ENCODE results near the gene CAMTA1.

CAMTA1 gene

DNA sequence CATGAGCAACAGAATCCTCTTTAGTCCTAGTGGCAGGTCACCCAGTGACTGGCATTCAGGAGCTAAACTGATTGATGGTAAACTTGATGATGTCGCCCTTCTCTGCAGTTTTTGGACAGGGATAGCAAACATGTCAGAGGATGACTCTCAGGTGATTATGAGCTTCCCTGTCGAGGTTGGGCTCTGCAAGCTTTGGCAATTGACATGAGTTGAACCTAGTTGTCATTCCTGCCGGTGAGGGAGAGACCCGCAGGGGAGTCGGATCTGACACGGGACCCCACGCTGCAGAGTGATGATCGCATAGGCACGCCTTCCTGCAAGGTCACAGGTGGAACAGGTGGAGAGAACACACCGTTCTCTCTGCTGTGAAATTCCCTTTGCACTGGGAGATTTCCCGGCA lies 547.8 kb downstream of the CAMTA1 start:
- no peak for DNase-seq

DNA sequence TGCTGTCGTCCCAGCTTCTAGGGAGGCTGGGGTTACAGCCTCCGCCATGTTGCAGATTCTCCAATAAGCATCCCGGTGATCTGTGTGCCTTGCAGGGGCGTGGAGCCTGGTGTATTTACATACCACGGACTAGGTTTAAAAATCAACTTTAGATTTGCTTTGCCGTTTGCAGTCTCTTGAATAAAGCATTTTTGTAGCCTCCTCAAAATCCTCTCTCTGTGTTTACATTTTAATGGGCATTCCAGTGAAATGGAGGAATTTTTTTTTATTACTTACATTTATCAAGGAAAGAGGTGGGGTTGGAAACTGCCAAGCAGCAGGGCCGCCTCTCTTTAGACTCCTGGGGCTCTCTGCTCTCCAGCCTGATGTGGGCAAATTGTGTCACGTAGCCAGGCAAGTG lies 548.4 kb downstream of the CAMTA1 start:
- no peak for DNase-seq

DNA sequence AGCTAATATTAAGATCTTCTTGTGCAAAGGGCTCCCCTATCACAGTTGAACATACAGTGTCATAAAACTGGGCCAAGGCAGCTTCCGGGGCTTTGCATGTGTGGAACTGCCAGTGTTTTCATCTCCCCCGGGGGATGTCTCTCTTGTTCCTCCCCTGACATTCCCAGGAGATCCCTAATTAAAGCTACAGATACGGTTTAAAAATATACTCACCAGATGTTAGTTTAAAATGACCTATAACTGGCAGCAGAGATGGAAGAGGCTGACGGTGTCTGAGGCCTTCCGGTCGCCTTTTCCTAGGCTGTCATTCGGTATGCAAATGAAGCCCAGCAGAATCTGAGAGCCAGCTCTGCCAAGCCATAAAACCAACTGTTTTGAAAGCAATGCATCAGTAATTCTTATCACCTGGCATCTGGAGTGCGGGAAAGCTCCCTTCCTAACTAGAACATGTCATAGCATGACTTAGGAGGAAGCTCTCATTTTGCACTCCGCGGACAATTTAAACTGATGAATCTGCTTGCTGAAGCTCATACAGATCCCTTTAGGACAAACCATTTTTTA lies 549.3 kb downstream of the CAMTA1 start:
- DNase-seq = no peak

DNA sequence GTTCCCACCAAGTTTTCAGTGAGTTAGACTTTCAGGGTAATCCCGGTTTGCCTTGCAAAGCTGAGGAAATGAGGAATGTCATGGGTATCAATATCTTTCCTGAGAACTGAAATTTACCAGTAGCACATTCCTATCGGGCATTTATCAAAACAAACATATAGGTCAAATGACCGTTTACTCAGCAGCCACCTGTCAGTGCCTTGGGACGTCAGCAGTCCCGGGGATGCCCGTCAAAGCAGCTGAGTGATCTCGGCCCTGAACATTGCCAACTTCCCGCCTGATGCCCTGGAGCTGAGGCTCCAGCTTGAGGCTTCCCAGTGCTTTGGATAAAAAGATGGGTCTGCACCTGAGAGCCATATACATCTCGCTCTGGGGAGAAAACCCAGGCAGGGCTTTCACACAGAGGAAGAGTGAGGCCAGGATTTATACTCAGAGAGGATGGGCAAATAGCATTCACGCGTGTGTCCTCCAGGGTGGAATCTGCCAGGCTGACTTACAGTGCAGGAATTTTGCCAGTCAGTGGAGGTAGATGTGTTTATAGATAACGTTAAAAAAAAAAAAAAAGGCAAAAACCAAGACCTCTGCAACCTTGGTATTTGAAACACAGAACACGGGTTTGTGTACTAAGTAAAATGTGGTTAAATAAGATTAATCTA lies 550.1 kb downstream of the CAMTA1 start:
- no peak for DNase-seq

DNA sequence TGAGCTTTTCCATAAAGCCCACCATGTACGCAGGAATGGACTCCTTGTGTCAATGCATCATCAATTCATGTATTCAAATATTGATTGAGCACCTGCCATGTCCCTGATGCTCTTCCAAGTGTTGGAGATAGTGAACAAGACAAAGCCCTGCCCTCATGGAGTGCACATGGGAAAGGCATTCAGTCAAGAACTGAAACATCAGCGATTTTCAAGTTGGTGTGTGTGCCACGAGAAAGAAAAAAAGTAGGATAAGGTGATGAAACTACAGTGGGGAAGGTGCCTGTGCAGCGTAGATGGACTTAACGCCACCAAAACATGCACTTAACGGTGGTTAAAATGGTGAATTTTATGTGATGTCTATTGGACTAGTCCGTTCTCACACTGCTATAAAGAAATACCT lies 553.2 kb downstream of the CAMTA1 start:
- DNase-seq = no peak

DNA sequence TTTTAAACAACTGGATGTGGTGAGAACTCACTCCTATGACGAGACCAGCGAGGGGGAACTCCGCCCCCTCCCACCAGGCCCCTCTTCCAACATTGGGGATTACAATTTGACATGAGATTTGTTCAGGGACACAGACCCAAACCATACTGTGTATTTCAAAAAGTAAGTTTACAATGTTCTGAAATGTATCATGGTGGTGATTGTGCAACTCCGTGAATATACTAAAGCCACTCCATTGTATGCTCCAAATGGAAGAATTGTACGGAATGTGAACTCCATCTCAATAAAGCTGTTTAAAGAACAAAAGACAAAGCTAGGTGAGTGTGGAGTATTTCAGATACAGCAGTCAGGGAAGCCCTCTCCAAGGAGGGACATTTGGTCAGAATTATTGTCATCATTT lies 553.8 kb downstream of the CAMTA1 start:
- no peak for DNase-seq

DNA sequence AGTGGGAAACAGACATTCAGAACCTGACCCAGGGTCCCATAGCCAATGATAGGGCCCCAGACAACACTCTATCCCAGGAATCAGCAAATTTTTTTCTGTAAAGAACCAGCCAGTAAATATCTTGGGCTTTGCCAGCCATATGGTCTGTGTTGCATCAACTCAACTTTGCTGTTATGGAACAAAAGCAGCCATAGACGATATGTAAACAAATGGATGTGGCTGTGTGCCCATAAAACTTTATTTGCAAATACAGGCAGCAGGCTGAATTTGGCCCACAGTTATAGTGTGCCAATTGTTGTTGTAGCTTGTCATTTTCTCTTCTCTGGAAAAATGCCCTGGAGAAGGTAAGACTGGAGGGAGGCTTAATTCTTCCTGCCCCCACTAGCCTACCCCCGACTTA lies 554.7 kb downstream of the CAMTA1 start:
- no peak for DNase-seq

DNA sequence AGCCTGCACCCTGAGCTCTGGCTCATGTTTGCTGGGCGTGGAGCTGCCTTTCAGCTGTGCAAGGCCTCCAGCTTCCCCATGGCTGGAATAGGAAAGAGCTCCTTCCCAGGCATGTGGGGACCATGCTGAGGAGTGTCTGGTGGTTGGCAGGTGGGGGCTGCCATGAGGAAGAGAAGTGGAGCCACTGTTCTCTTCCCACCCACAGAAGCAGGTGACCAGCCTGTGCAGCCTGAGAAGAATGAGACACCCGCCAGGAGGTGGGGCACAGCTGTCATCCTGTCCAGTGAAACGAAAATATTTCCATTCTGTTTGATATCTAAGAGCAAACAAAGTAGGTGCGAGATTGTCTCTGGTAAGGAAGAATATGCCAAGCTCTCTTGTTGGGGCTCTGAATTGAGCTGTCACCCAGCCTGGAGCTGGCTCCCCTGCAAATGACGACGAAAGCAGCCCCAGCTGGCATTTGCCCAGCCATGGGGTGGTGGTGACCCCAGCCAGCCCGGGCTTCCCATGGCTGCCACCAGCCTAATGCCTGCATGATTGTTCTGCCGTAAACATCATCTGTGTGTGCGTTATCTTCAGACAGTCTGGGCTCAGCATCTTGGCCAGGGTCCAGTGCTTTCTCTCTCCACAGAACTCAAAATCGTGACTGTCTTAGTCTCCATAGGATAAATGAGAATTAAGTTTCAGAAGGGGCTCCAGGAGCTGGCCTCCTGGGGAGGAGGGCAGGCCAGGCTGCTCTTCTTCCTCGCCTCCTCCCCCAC lies 556.1 kb downstream of the CAMTA1 start:
- no peak for DNase-seq

DNA sequence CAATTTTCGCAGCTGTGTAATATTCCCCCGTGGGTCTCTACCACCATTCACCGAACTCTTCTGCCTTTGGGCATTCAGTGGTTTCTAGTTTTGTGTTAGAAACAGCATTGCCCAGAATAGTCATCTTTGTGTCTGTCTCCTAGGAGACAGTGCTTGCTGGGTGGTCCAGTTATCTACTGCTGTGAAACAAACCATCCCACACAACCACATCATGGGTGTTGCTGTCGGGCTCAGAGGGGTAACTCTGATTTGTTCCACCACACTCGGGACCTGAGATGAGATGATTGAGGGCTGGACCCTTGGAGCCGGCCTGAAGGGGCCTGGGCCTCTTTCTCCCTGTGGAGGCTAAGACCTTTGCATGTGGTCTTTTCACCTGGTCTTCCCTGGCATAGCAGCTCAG lies 558.6 kb downstream of the CAMTA1 start:
- no peak for DNase-seq

DNA sequence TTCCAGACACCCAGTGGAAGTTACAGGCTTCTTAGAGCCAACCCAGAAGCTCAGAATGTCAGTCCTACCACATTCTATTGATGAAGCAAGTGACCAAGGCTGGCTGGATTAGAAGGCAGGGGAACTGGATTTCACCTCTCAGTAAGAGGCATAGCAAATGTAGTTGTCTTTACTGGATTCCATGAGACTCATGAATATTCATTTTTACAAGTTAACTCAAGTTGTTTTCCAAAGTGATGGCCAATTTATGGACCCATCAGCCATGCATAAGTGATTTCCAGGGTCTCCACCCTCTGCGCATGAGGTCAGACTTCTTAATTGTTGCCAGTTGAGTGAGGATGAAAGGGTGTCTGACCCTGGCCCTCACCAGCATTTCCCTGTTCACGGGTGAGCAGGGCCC lies 559.0 kb downstream of the CAMTA1 start:
- no peak for DNase-seq

DNA sequence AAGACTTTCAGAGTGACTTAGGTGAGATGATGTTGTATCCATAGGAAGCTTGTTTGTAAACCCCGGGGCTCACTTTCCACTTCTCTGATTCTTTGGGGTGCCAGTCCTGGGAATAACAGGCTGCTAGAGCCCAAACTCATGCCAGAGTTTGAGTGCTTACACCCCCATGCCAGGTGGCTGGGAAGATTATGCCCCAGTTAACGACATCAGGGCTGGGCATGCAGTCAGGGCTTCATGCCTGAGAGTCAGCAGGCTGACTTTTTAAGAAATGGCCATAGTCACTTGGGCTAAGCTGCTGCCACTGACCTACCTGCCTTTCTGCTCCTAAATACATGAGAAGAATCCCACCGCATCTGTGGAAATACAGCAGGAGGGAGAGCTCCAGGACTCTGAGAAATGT lies 560.3 kb downstream of the CAMTA1 start:
- DNase-seq = no peak

DNA sequence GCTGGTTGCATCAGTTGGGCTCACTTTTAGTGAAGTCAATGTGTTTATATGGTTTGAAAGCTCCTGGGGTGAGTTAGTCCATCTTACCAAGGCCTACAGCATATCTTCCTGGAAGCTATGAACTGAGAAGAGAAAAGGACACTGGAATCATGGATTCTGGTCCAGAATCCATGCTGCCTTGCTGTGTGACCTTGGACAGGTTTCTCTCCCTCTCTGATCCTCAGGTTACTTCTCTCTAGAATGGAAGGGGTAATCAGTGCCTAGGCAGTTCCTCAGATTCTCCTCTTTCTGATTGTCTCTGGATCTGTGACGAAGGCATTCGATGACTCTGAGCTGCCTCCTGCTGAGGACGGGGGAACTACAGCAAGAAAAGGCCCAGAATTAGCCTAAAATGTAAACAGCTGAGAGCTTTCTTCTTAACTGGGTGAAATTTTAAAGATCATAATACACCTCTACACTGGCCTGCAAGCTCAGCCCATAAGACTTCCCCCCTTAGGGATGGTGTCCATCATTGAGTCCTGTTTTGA lies 560.9 kb downstream of the CAMTA1 start:
- no peak for DNase-seq

DNA sequence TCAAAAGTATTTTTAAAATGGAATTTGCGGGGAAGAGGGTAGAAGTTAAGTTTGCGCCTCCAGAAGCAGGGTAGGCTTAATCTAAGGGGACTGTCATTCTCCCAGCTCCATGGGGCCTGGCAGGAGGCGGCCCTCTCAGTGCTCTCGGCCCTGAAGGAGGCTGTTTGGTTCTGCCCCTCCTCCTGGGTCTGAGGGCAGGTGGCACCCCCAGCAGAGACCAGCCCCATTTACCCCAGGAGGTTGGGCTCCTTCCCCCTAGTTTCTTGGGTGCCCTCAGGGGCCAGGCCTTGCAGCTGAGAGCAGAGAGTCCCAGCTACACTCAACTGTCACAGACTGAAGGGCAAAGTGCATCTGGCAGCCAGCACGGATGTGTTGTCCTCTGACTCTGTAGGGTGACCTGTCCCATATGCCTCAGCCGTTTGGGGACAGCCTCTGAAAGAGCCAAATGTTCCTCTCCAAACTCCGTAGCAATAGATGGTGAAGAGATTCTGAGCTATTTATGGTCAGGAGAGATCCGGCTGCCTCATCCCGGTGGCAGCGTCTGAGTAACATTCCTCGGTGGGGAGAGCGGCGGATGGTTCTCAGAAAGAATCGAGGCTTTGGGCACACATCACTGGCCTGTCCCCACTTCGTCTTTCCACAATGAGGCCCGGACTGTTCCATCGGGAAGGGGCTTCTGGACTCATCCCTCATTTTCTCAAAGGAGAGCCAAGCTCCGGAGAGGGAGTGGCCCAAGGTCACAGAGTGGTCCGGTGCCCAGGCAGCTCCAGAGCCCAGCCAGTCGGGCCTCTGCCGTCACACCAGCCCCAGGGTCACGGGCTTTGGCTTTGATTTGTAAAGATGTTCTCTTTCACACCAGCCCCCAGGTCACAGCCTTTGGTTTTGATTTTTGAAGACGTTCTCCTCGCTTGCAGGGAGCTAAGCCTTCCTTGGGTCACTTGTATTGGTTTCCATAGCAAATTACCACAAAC lies 561.6 kb downstream of the CAMTA1 start:
- no peak for DNase-seq

DNA sequence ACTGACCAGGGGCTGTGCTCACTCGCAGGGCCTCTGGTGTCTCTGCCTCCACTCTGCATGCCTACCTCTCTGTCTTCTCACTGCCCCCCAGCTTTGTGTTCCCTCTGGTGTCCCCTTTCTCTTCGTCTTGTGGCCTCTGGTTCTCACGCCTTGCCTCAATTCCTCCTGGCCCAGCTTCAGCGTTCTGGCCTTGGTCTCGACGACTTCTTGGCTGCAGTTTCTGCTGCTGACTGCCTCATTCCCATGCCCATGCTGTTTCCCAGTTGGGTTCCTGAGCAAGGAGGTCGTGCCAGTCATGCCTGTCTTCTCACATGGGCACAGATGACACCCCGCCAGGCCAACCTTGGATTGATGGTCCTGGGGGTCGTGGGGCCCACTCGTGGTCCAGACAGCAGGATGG lies 562.8 kb downstream of the CAMTA1 start:
- DNase-seq = no peak

DNA sequence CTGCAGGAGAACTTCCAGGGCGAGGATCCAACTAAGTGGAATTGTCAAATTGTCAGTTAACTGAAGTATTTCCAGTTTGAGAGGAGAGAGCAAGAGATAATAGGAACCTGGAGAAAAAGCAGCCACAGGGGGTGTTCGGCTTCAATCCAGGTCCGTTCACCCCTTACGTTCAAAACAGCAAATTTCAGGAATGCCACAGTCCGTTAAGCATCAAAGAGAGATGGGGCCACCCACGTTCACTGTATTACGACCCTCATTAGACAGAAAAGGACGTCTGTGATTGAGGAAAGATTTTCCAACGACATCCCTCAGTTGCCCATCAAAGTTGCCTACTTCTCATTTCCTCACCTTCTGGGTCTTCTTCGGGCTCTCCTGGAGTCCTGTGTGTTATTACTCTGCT lies 563.3 kb downstream of the CAMTA1 start:
- no peak for DNase-seq

DNA sequence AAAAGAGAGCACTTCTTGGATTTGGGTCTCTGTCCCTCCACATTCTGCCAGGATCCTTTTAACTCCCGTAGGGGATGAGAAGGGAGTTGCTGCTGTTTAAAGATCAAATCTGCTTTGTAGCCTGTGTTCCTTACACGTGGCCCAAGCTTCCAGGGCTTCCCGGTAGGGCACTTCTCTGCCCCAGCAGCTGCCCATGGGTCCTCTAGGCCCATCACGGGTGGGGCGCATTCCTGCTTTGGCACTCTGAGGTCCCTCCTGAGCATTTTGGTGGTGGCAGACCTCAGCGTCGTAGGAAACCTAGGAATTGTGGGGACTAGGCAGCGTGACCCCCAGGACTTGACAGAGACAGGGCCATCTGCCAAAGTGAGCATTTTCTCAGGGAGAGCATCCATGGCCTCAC lies 565.5 kb downstream of the CAMTA1 start:
- DNase-seq = no peak

DNA sequence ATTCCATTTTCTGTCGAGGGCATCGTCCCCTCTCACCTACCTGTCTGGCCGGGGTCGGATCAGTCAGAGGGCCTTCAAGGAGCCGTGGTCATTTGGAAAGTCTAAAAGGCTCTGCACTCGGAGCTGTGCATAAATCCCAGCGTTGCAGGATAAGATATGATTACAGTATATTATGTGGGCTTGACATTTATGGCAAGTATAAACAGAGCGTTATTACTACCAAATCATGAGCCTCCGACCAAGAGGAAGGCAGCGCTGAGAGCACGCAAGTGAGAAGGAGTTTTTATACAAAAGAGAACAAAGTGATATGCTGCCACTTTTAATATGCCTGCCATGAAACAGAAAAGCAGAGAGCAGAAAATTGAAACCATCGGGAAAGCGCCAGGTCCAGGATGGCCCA lies 566.4 kb downstream of the CAMTA1 start:
- DNase-seq = no peak

DNA sequence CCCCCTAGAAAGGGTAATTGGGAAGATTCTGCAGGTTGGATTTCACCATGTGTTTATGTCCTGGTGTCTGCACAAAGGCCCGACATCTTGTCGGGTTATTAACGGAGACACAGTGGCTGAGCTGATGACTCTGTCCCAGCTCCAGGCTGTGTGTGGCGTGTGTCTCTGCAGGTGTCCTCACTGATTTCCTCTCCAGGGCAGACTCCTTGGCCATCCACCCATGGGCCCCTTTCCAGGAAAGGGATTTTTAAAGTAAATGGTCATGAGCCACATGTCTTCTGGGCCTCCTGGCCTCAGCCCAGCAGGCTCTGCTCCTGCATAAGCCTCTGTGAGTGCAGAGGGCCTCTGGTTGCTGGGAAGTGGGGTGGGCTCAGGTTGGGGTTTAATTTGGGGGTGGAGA lies 567.1 kb downstream of the CAMTA1 start:
- no peak for DNase-seq

DNA sequence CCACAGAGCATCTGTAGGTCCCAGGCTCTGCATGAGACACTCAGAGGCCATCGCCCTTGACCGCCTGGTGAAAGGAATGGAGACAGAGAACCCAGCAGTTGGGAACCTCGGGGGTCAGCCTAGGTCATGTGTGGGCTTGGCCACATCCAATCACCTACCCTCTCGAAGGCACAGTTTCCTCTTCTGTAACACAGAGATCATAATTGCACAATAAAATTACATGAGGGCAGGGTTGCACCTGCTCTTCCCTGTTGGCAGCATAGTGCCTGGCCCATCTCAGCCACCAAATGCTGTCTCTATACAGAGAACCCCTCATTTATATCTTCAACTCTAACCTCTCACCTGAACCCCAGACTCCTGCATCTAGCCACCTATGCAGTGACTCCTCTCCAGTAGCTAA lies 567.7 kb downstream of the CAMTA1 start:
- no peak for DNase-seq

DNA sequence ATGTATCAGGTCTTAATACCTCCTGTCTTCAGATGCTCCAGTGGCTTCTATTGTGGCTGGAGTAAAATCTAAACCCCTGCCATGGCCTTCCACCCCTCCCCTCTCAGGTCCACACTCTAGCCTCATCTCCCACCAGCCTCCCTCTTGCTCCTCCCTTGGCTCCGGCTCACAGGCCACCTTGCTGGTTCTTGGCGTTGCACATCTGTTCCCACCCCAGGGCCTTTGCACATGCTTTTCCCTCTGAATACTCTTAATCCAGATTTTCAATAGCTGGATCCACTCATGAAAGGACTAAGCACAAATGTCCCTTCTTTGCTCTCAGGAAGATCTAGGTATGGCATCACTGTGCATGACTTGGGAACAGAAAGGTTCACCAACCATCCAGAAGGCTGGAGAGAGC lies 570.4 kb downstream of the CAMTA1 start:
- no peak for DNase-seq

DNA sequence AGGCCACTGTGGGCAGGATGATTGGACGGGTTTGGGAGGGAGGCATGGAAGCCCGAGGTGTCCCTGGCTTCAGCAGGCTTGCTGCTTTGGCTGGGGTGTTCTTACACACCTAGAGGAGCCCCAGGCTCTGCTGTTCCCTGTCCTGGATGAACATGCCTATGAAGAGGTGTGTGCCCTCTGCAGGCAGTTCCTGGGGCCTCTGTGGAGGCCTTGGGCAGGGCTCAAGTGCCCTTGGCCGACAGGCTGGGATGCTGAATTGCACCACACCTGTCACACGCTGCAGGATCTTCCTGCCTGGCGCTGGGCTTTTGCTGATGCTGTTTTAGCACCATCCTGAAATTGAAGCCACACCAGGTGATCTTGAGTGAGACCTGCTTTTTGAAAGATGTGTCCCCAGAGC lies 570.8 kb downstream of the CAMTA1 start:
- DNase-seq = no peak

DNA sequence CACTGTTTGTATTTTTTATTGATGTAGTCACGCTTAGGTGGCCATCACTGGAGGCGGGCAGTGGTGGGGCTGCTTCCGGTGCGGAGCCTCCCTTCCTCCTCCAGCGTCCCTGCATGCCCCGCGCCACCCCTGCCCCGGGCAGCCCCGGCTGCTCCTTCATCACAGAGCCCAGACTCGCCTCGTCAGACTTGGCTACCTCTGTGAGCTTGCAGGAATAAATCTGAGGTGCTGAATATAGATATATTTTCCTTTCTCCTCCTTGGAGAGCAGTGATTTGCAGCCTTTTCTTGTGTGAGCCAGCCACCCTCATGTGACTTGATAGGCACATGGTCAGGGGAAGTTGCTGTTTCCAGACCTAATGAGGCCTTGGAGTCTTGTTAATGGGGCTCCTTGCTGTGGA lies 573.2 kb downstream of the CAMTA1 start:
- no peak for DNase-seq

DNA sequence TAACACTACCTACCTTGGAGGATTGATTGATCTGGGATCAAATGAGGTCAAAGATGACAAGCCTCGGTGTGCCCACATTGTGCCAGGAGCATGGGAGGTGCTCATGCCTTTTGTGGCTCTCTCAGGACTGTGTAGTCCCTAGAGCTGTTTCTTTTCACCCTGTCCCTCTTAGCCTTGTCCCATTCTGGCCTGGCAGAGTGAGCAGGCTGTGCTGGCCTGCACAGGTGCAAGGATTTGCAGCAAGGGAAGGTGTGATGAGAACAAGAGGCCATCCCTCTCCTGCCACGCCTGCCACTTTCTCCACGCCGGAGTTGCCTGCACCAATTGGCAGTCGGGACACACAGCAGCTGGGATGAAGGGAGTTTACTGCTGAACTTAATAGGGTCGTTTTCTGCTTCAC lies 575.3 kb downstream of the CAMTA1 start:
- no peak for DNase-seq
